ENCODE results near the gene PHF8. TPM values are rescaled to one million over a fixed set of nuclear protein-coding genes. Genes with fewer than 3 reads are reported as not detected.

The PHF8 gene
- polyA plus RNA-seq, 3 donors: 10.5 to 20.3 (median 11.9) TPM

GRCh38 chrX:54066841-54067240, 22.6 kb upstream of the PHF8 start:
- TF ChIP-seq, protein P1, sequence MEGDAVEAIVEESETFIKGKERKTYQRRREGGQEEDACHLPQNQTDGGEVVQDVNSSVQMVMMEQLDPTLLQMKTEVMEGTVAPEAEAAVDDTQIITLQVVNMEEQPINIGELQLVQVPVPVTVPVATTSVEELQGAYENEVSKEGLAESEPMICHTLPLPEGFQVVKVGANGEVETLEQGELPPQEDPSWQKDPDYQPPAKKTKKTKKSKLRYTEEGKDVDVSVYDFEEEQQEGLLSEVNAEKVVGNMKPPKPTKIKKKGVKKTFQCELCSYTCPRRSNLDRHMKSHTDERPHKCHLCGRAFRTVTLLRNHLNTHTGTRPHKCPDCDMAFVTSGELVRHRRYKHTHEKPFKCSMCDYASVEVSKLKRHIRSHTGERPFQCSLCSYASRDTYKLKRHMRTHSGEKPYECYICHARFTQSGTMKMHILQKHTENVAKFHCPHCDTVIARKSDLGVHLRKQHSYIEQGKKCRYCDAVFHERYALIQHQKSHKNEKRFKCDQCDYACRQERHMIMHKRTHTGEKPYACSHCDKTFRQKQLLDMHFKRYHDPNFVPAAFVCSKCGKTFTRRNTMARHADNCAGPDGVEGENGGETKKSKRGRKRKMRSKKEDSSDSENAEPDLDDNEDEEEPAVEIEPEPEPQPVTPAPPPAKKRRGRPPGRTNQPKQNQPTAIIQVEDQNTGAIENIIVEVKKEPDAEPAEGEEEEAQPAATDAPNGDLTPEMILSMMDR (IDR thresholded peaks at IDR 0.05): no peak
- no peak for DNase-seq
- H3K4me3 Mint-ChIP-seq: no peak overlapping the region
- Histone ChIP-seq H3K27ac (ENCODE audit: low read depth in 1 of 2, low read length in 2 of 2) (no peak overlapping the region), H4K20me1 (ENCODE audit: insufficient read depth, low read length) (no peaks in the 10 kb centered on the region), H3K79me2 (ENCODE audit: insufficient read depth, low read length) (no peaks in the 10 kb centered on the region), H3K4me3 (replicated peaks in 1 of 3; ENCODE audit: low read depth in 2 of 3, low read length in 3 of 3) (no peak overlapping the region), H3K9me3 (replicated peaks in 1 of 2; ENCODE audit: control insufficient read depth in 1 of 2, insufficient read depth in 1 of 2, low read length in 2 of 2) (no peaks in the 10 kb centered on the region), H3K9ac (ENCODE audit: insufficient read depth, low read length, poor library complexity, severe bottlenecking) (no peak overlapping the region), H3K27me3 (ENCODE audit: control insufficient read depth in 2 of 2, insufficient read depth in 2 of 2, low read length in 2 of 2) (peaks cover 0 to 2% of the 10 kb centered on the region in 2 donors), H3K36me3 (replicated peaks in 1 of 2; ENCODE audit: control insufficient read depth in 1 of 2, insufficient read depth in 2 of 2, low read length in 2 of 2) (no peaks in the 10 kb centered on the region), H3K4me1 (ENCODE audit: control insufficient read depth in 1 of 2, insufficient read depth in 2 of 2, low read length in 2 of 2) (no peaks in the 10 kb centered on the region), H2AFZ (ENCODE audit: insufficient read depth, low read depth, low read length, poor library complexity, severe bottlenecking) (no peak overlapping the region), H3K4me2 (replicated peaks; ENCODE audit: extremely low read depth, low read length, poor library complexity, severe bottlenecking) (no peak overlapping the region)
- peaks cover 0 to 2% (median 0%) of the 10 kb centered on the region in 3 donors for H3K27me3 Mint-ChIP-seq (ENCODE audit: low read depth in 3 of 3)
- H3K36me3 Mint-ChIP-seq: no peaks in the 10 kb centered on the region
- H3K9me3 Mint-ChIP-seq: peaks cover 0 to 8% (median 0%) of the 10 kb centered on the region in 7 donors
- H3K27ac Mint-ChIP-seq: no peak overlapping the region
- intact Hi-C loops (cut with micrococcal nuclease): no loop called here
- H3K4me1 Mint-ChIP-seq: peaks cover 4% of the 10 kb centered on the region

GRCh38 chrX:54064564-54064963, 20.3 kb upstream of the PHF8 start:
- Histone ChIP-seq H4K20me1 (ENCODE audit: insufficient read depth, low read length) (no peaks in the 10 kb centered on the region), H2AFZ (ENCODE audit: insufficient read depth, low read depth, low read length, poor library complexity, severe bottlenecking) (no peak overlapping the region), H3K79me2 (ENCODE audit: insufficient read depth, low read length) (no peaks in the 10 kb centered on the region), H3K9ac (ENCODE audit: insufficient read depth, low read length, poor library complexity, severe bottlenecking) (no peak overlapping the region), H3K36me3 (replicated peaks in 1 of 2; ENCODE audit: control insufficient read depth in 1 of 2, insufficient read depth in 2 of 2, low read length in 2 of 2) (no peaks in the 10 kb centered on the region), H3K27me3 (ENCODE audit: control insufficient read depth in 2 of 2, insufficient read depth in 2 of 2, low read length in 2 of 2) (no peaks in the 10 kb centered on the region), H3K9me3 (replicated peaks in 1 of 2; ENCODE audit: control insufficient read depth in 1 of 2, insufficient read depth in 1 of 2, low read length in 2 of 2) (no peaks in the 10 kb centered on the region), H3K4me1 (ENCODE audit: control insufficient read depth in 1 of 2, insufficient read depth in 2 of 2, low read length in 2 of 2) (no peaks in the 10 kb centered on the region), H3K4me2 (replicated peaks; ENCODE audit: extremely low read depth, low read length, poor library complexity, severe bottlenecking) (no peak overlapping the region), H3K27ac (ENCODE audit: low read depth in 1 of 2, low read length in 2 of 2) (no peak overlapping the region), H3K4me3 (replicated peaks in 1 of 3; ENCODE audit: low read depth in 2 of 3, low read length in 3 of 3) (no peak overlapping the region)
- H3K4me3 Mint-ChIP-seq: no peak overlapping the region
- peaks cover 4% of the 10 kb centered on the region for H3K4me1 Mint-ChIP-seq
- no peaks in the 10 kb centered on the region for H3K36me3 Mint-ChIP-seq
- intact Hi-C loops (cut with micrococcal nuclease): no loop called here
- H3K27me3 Mint-ChIP-seq (ENCODE audit: low read depth in 3 of 3): peaks cover 0 to 3% (median 0%) of the 10 kb centered on the region in 3 donors
- no CpG with 5 or more reads among the region's 3 CpGs for WGBS (ENCODE audit: insufficient coverage)
- DNase-seq: no peak
- TF ChIP-seq, protein P1 (IDR thresholded peaks at IDR 0.05): no peak
- H3K27ac Mint-ChIP-seq: no peak overlapping the region
- H3K9me3 Mint-ChIP-seq: peaks cover 0 to 9% (median 0%) of the 10 kb centered on the region in 7 donors

All from CD14-positive monocyte (primary cell).